Esophagus muscularis mucosa (tissue), 4 donors: ENCODE data around the gene RPL18A.

ENCODE experiments used
- EP300 ChIP-seq: sonication (generic); formaldehyde crosslinking; IDR thresholded peaks from one replicate; pipeline ENCODE4 v1.6.1; 2017; ENCODE audit warnings: antibody characterized with exemption
- POLR2A ChIP-seq: fragments of 450-650 bp; IDR thresholded peaks from one replicate; pipeline ENCODE4 v1.6.1; 2017; ENCODE audit warnings: antibody characterized with exemption, moderate library complexity, mild to moderate bottlenecking, low read depth
- POLR2AphosphoS5 ChIP-seq, 2 donors: sonication (generic); formaldehyde crosslinking; IDR thresholded peaks; one replicate each; pipeline ENCODE4 v1.6.1; 2017; ENCODE audit warnings: antibody characterized with exemption in 2 of 2
- TF ChIP-seq, protein P1 (sequence below), 3 experiments: fragments of 200-600 bp in 2 of 3; fragments of 450-650 bp in 1 of 3; sonication (generic) in 2 of 3; IDR thresholded peaks; one replicate each; pipeline ENCODE4 v1.5.1; 2017 to 2019; ENCODE audit warnings: antibody characterized with exemption in 3 of 3, mild to moderate bottlenecking in 2 of 3, moderate library complexity in 1 of 3

- TF ChIP-seq, protein P1, sequence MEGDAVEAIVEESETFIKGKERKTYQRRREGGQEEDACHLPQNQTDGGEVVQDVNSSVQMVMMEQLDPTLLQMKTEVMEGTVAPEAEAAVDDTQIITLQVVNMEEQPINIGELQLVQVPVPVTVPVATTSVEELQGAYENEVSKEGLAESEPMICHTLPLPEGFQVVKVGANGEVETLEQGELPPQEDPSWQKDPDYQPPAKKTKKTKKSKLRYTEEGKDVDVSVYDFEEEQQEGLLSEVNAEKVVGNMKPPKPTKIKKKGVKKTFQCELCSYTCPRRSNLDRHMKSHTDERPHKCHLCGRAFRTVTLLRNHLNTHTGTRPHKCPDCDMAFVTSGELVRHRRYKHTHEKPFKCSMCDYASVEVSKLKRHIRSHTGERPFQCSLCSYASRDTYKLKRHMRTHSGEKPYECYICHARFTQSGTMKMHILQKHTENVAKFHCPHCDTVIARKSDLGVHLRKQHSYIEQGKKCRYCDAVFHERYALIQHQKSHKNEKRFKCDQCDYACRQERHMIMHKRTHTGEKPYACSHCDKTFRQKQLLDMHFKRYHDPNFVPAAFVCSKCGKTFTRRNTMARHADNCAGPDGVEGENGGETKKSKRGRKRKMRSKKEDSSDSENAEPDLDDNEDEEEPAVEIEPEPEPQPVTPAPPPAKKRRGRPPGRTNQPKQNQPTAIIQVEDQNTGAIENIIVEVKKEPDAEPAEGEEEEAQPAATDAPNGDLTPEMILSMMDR (IDR thresholded peaks at IDR 0.05), result no peak
- TF ChIP-seq POLR2A (no peak), EP300 (no peak), POLR2AphosphoS5 (IDR thresholded peaks at IDR 0.05) (no peak)
Observed at GRCh38 chr19:17866312-17866963, 6.7 kb downstream of the RPL18A start.
